SU-DHL-6 (cell line): Measurements from ENCODE around the gene WDR38.
"Not testable (repeated sequence)": the region's sequence is repeated elsewhere in the genome, so short reads cannot be mapped to it uniquely, and the experiment has no call there.

Experiments used
- H2AFZ ChIP-seq: fragments of 200-600 bp; sonication (generic); 2 replicates; pipeline ENCODE4 v1.6.1; 2014; ENCODE audit warnings: low read depth, mild to moderate bottlenecking, moderate library complexity, mixed read lengths, antibody characterized with exemption, low read length; ENCODE audit not compliant: severe bottlenecking
- H3F3A ChIP-seq: fragments of 200-600 bp; shearing (Covaris generic); 2 replicates; pipeline ENCODE4 v1.6.0; 2016; ENCODE audit warnings: antibody characterized with exemption, mild to moderate bottlenecking; ENCODE audit not compliant: insufficient read depth
- H3K27ac ChIP-seq: fragments of 200-600 bp; sonication (generic); 2 replicates; pipeline ENCODE4 v1.5.1; 2016; ENCODE audit warnings: low read depth, mild to moderate bottlenecking, low read length, moderate library complexity, mixed read lengths
- H3K27me3 ChIP-seq: fragments of 200-600 bp; sonication (generic), shearing (Covaris generic); 2 replicates; pipeline ENCODE4 v1.6.0; 2014; ENCODE audit warnings: mild to moderate bottlenecking, low read length
- H3K36me3 ChIP-seq: fragments of 200-600 bp; sonication (generic); 2 replicates; pipeline ENCODE4 v1.6.1; 2014; ENCODE audit warnings: mild to moderate bottlenecking, low read length, mixed read lengths
- H3K4me2 ChIP-seq: fragments of 300-600, 200-600 bp; shearing (Covaris generic), sonication (generic); 2 replicates; pipeline ENCODE4 v1.6.0; 2014; ENCODE audit warnings: low read length, low read depth, mild to moderate bottlenecking; ENCODE audit not compliant: poor library complexity, severe bottlenecking
- H3K4me3 ChIP-seq: fragments of 200-600 bp; sonication (generic); 2 replicates; pipeline ENCODE4 v1.5.1; 2014; ENCODE audit warnings: antibody characterized with exemption, low read length, mild to moderate bottlenecking, mixed read lengths; ENCODE audit not compliant: insufficient read depth, poor library complexity, severe bottlenecking
- H3K79me2 ChIP-seq: fragments of 200-600 bp; sonication (generic); 2 replicates; pipeline ENCODE4 v1.6.1; 2014; ENCODE audit warnings: mild to moderate bottlenecking, low read length, moderate library complexity; ENCODE audit not compliant: insufficient read depth
- H3K9ac ChIP-seq: fragments of 200-600 bp; sonication (generic); 2 replicates; pipeline ENCODE4 v1.7.0; 2014; ENCODE audit warnings: mild to moderate bottlenecking, low read length
- H3K9me2 ChIP-seq: fragments of 200-600 bp; sonication (generic); replicated peaks from 2 replicates; pipeline ENCODE4 v1.6.1; 2014; ENCODE audit warnings: low read length; ENCODE audit not compliant: insufficient read depth
- H3K9me3 ChIP-seq: fragments of 200-600 bp; sonication (generic); 2 replicates; pipeline ENCODE4 v1.6.1; 2014; ENCODE audit warnings: low read length, mixed read lengths; ENCODE audit not compliant: insufficient read depth
- H4K20me1 ChIP-seq: fragments of 200-600 bp; sonication (generic); 2 replicates; pipeline ENCODE4 v1.6.1; 2014; ENCODE audit warnings: low read depth, mild to moderate bottlenecking, antibody characterized with exemption, low read length, moderate library complexity, mixed read lengths
- EZH2phosphoT487 ChIP-seq: fragments of 200-600 bp; sonication (generic), shearing (Covaris generic); conservative IDR thresholded peaks from 2 replicates; pipeline ENCODE4 v1.6.1; 2018; ENCODE audit warnings: mild to moderate bottlenecking, antibody characterized with exemption, low read length, moderate library complexity, mixed read lengths
- TF ChIP-seq, protein P1 (sequence below): fragments of 200-600 bp; sonication (generic); IDR thresholded peaks from one replicate; pipeline ENCODE4 v1.5.1; 2017; ENCODE audit warnings: antibody characterized with exemption, mild to moderate bottlenecking, low read length, moderate library complexity; ENCODE audit not compliant: insufficient read depth, poor library complexity, severe bottlenecking

The WDR38 gene

DNA sequence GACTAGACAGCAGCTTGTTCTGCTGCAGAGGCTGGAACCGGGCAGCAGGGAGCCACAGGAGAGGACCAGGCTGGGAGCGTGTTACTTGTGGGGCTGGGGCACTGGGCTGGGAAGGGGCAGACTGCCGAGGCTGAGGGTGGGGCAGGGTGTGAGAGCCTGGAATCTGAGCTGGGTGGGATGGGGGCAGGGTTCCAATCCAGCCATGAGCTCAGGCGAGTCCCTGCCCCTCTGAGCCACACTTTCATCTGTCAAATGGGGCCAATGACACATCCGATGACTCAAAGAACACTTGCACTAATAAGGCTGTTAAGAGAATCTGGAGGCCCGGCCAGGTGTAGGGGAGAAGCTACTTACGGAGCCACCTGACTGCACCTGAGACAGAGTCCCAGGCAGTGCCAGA, 18.7 kb upstream of the WDR38 start:
- H3K27ac ChIP-seq, result no peak overlapping the region

DNA sequence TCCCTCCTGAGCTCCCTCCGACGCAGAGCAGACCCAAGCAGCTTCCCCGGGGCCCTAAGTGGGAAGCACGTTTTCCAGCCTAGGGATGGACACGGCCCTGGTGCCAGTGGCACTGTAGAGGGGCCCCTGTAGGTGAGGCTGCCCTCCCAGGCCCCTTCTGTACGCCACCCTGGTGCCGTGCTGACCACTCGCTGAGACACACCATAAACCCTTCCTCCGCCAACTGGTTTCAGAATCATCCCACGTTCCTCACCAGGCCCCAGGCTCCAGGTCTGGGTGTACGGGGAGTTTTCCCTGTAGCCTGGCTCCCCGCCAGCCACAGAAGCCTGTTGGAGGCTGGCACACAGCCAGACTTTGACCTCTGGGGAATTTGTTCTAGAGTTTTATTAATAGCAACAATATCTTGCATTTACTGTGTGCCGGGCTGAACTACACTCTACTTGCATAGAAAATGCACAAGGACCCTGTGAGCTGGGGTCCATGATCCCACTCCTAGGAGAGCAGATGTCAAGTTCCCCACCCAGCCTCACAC, 18.2 kb upstream of the WDR38 start:
- Histone ChIP-seq H3F3A (no peaks in the 10 kb centered on the region), H3K27ac (no peak overlapping the region), H3K4me2 (no peak overlapping the region), H3K9me2 (no peaks in the 10 kb centered on the region), H3K36me3 (no peaks in the 10 kb centered on the region), H3K27me3 (no peaks in the 10 kb centered on the region), H3K4me3 (no peak overlapping the region), H3K79me2 (no peaks in the 10 kb centered on the region), H3K9ac (no peak overlapping the region), H4K20me1 (no peaks in the 10 kb centered on the region), H3K9me3 (no peaks in the 10 kb centered on the region), H2AFZ (no peak overlapping the region)
- TF ChIP-seq, protein P1, sequence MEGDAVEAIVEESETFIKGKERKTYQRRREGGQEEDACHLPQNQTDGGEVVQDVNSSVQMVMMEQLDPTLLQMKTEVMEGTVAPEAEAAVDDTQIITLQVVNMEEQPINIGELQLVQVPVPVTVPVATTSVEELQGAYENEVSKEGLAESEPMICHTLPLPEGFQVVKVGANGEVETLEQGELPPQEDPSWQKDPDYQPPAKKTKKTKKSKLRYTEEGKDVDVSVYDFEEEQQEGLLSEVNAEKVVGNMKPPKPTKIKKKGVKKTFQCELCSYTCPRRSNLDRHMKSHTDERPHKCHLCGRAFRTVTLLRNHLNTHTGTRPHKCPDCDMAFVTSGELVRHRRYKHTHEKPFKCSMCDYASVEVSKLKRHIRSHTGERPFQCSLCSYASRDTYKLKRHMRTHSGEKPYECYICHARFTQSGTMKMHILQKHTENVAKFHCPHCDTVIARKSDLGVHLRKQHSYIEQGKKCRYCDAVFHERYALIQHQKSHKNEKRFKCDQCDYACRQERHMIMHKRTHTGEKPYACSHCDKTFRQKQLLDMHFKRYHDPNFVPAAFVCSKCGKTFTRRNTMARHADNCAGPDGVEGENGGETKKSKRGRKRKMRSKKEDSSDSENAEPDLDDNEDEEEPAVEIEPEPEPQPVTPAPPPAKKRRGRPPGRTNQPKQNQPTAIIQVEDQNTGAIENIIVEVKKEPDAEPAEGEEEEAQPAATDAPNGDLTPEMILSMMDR, result no peak
- TF ChIP-seq EZH2phosphoT487, result no peak

More for the DNA sequence above, 18.7 kb upstream of the WDR38 start:
- H3F3A ChIP-seq, result no peaks in the 10 kb centered on the region
- H3K36me3 ChIP-seq, result no peaks in the 10 kb centered on the region
- H3K79me2 ChIP-seq, result no peaks in the 10 kb centered on the region
- no peak overlapping the region for H3K9ac ChIP-seq
- no peak overlapping the region for H2AFZ ChIP-seq
- H3K4me2 ChIP-seq, result no peak overlapping the region
- H3K9me3 ChIP-seq, result no peaks in the 10 kb centered on the region
- no peaks in the 10 kb centered on the region for H4K20me1 ChIP-seq
- TF ChIP-seq, protein P1, result no peak
- TF ChIP-seq EZH2phosphoT487, result no peak
- H3K27me3 ChIP-seq, result no peaks in the 10 kb centered on the region
- H3K4me3 ChIP-seq, result no peak overlapping the region
- H3K9me2 ChIP-seq, result no peaks in the 10 kb centered on the region

DNA sequence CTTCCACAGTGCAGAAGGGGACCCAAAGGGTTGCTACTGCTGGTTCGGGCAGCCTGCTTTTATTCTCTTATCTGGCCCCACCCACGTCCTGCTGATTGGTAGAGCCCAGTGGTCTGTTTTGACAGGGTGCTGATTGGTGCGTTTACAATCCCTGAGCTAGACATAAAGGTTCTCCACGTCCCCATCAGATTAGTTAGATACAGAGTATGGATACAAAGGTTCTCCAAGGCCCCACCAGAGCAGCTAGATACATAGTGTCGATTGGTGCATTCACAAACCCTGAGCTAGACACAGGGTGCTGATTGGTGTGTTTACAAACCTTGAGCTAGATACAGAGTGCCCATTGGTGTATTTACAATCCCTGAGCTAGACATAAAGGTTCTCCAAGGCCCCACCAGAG, 15.1 kb upstream of the WDR38 start:
- not testable (repeated sequence) for H3K79me2 ChIP-seq, H3K9ac ChIP-seq, H3K27ac ChIP-seq, H4K20me1 ChIP-seq, H3K4me3 ChIP-seq, H3K4me2 ChIP-seq, H3K27me3 ChIP-seq, H3F3A ChIP-seq, H3K9me2 ChIP-seq, H3K36me3 ChIP-seq, H2AFZ ChIP-seq, H3K9me3 ChIP-seq

DNA sequence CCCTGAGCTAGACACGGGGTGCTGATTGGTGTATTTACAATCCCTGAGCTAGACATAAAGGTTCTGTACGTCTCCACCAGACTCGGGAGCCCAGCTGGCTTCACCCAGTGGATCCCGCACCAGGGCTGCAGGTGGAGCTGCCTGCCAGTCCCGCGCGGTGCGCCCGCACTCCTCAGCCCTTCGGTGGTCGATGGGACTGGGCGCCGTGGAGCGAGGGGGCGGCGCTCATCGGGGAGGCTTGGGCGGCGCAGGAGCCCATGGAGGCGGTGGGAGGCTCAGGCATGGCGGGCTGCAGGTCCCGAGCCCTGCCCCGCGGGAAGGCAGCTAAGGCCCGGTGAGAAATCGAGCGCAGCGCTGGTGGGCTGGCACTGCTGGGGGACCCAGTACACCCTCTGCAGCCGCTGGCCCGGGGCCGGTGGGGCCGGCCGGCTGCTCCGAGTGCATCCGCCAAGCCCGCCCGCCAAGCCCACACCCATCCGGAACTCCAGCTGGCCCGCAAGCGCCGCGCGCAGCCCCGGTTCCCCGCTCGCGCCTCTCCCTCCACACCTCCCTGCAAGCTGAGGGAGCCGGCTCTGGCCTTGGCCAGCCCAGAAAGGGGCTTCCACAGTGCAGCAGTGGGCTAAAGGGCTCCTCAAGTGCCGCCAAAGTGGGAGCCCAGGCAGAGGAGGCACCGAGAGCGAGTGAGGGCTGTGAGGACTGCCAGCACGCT, 14.5 kb upstream of the WDR38 start:
- not testable (repeated sequence) for H3K27me3 ChIP-seq, H2AFZ ChIP-seq, H3K79me2 ChIP-seq, H3K4me2 ChIP-seq, H3K9ac ChIP-seq, H3K9me3 ChIP-seq, H4K20me1 ChIP-seq, H3F3A ChIP-seq, H3K9me2 ChIP-seq, H3K27ac ChIP-seq, H3K36me3 ChIP-seq, H3K4me3 ChIP-seq
